ENCODE data around the gene TRAF3IP3.
A peak's percentile ranks its signal among the peaks of the same experiment; 100 is the strongest.

Gene TRAF3IP3

DNA sequence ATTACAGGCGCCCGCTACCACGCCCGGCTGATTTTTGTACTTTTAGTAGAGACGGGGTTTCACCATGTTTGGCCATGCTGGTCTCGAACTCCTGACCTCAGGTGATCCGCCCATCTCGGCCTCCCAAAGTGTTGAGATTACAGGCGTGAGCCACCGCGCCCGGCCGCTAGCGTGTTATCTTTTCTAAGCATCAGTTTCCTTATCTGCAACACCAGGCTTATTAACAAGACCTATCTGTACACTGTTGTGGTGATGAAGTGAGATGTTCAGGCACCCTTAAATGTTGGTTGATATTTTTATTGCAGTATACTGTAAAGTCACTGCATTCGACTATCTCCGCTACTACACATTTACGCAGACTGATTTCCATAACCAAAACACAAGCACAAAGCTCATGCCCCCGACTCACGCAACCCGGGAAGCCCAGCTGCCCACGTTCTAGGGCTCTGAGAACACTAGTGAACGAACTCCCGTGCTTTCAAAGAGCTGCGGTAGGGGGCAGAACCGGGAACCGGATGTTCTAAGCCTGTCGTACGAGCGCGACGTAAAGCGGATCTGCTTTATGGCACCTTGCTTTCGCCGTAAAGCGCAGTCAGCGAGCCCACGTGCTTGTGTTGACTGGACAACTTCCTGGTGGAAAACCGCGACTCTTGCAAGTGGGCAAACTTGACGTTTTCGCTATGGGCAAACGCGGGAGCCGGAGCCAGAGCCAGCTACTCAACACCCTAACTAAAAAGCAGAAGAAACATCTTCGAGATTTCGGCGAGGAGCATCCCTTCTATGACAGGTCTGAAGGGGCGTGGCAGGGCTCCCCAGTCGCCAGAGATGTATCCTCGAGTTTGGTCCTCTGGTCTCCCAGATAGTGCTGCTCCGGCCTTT lies 71.8 kb downstream of the TRAF3IP3 start, which contains the start of gene UTP25:
Gene UTP25, plus strand, starts transcription at position 589 of the 879 bp plus-strand sequence. Its CDS starts 92 bp downstream, at position 681.
- TF ChIP-seq CTCF (conservative IDR thresholded peaks at IDR 0.05; ENCODE audit: low read depth, low read length), result peak; percentile 77
- peak; percentile 91 for DNase-seq (ENCODE audit: low read depth)
- peak within 1 kb of the TSS; percentile 92 for H3K4me3 ChIP-seq (ENCODE audit: low read length)

DNA sequence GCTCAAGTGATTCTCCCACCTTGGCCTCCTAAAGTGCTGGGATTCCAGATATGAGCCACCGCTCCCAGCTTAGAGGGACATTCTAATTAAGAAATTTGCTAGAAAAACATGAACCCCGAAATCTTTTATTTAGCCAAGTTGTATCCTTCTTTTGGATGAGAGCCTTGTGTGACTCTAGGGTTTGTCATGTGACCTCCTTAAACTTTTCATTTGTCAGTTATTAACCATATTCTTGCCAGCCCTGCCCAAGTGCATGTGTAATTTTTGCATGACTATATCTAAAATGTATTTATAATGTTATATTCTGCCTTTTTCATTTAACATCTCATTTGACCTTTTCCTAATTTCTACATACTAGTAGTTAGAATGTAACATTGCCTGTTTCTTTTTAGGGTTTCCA lies 73.9 kb downstream of the TRAF3IP3 start:
- DNase-seq (ENCODE audit: low read depth), result no peak
- TF ChIP-seq CTCF (conservative IDR thresholded peaks at IDR 0.05; ENCODE audit: low read depth, low read length), result no peak
- H3K4me3 ChIP-seq (ENCODE audit: low read length), result no peak overlapping the region

GRCh38 chr1:209830722-209831121 lies 74.9 kb downstream of the TRAF3IP3 start:
- no peak overlapping the region for H3K4me3 ChIP-seq (ENCODE audit: low read length)
- no peak for TF ChIP-seq CTCF (conservative IDR thresholded peaks at IDR 0.05; ENCODE audit: low read depth, low read length)
- DNase-seq (ENCODE audit: low read depth), result no peak

- TF ChIP-seq CTCF (conservative IDR thresholded peaks at IDR 0.05; ENCODE audit: low read depth, low read length), result no peak
- no peak overlapping the region for H3K4me3 ChIP-seq (ENCODE audit: low read length)
- no peak for DNase-seq (ENCODE audit: low read depth)
Measured at GRCh38 chr1:209831615-209832014, 75.8 kb downstream of the TRAF3IP3 start.
